NCI-H82 (cell line): ENCODE data around the gene SYT8.

Experiments
- DNase-seq: peaks from one replicate; lab custom pipeline; 2025; lab: John Stamatoyannopoulos, UW

Gene SYT8

GRCh38 chr11:1819074-1819473 lies 15.7 kb upstream of the SYT8 start:
- no peak for DNase-seq

- no peak for DNase-seq
These were observed 14.1 kb upstream of the SYT8 start for GRCh38 chr11:1820463-1821325.

- no peak for DNase-seq
These were observed 13.2 kb upstream of the SYT8 start for GRCh38 chr11:1821562-1821961.

GRCh38 chr11:1822648-1823375 lies 12.0 kb upstream of the SYT8 start:
- no peak for DNase-seq

GRCh38 chr11:1823376-1824220 lies 11.2 kb upstream of the SYT8 start:
- DNase-seq = no peak

GRCh38 chr11:1824221-1825038 lies 10.4 kb upstream of the SYT8 start:
- no peak for DNase-seq

DNA sequence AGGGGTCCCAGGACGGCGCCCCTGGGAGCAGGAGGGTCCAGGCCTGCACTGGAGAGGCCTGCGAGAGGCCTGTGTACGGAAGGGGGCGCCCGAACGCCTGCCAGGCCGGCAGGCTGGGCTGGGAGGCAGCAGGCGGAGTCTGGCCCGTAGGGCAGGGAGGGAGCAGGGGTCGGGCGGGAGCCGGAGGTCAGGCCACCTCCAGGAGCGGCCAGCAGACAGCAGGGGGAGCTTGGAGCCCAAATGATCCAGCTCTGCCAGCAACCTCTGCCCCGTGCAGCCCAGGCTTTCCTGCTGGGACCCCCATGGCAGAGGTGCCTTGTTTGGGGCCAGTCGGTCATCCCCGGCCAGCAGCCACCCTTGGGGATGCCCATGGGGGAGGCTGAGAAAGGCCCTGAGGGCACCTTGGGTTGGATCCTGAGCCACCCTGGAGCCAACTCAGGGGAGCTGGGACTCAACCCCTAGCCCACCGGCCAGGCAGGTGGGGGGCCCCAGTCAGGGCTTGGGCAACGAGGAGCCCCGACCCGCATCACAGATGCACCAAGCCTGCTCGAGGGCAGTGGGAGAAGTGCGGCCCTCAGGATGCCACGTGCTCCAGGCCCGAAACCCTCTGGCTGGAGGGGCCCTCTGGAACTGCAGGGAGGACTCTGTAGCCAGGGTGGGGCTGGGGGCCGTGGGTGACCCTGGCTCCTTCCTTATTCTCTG lies 9.6 kb upstream of the SYT8 start:
- peak; percentile 40 for DNase-seq

DNA sequence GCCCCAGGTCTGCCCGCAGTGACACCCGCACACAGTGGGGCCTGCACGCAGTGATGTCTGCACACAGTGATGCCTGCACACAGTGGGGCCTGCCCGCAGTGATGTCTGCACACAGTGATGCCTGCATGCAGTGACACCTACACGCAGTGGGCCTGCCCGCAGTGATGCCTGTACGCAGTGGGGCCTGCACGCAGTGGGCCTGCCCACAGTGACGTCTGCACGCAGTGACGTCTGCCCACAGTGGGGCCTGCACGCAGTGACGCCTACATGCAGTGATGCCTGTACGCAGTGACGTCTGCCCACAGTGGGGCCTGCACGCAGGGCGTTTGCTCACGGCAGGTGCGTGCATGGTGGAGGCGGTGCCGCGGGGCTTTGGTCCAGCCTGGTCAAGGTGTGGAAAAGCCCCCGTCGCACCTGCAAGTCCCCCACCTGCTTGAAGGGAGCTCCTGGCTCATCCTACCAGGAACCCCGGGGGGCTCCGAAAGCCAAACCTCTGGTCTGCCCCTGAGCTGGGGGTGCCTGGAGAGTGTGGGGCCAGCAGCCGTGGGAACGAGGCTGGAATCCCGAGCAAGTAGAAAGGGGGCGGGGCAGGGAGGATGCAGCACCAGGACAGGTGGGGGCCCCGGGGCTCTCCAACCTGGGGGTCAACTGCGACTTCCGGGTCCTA lies 8.9 kb upstream of the SYT8 start:
- no peak for DNase-seq

GRCh38 chr11:1826552-1827094 lies 8.2 kb upstream of the SYT8 start:
- peak; percentile 32 for DNase-seq

DNA sequence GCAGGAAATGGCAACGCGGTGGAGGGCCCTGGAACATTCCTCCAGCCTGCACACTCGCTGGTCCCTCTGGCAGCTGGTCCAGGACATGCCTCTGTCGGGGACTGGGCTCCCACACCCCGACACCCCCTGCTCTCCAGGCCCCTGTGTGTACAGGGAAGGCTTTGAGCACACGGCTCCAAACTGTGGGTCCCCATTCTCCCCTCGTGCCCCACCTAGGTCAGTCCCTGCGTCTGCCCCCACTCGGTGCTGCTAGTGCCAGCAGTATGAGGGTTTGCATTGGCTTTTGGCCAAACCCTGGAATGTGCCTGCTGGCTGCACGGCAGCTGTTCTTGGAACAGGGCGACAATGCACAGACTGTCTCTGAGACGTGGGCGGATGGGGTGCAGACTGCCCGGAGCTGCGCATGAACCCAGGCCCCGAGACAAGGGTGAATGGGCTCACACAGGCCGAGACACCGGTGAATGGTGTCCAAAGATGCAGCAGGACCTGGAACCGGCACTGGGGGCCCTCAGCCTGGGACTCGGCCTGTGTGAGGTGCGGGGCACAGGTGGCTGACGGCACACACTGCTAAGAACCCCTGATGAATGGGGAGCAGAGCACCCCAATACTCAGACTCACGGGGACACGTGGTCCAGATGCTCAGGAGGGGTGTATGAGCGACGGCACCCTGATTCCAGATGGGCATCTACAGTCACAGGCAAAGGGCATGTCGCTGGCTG lies 7.5 kb upstream of the SYT8 start:
- no peak for DNase-seq

DNA sequence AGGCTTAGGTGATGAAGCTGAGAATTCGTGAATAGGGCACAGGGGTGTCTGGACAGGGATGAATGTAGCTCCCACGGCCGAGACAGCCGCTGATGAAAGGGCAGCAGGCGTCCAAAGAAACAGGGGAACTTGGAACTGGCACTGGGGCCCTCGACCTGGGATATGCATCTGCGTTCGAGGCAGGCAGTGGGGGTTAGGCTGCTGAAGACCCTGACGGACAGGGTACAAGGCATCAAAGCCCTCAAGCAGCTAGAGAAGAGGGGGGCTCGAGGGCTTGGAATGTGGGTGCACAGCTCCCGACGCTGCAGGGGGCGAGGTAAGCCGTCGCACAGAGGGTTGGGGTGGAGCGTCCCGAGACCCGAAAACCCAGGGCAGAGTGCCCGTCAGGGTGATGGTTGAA lies 6.9 kb upstream of the SYT8 start:
- no peak for DNase-seq

GRCh38 chr11:1828542-1828941 lies 6.2 kb upstream of the SYT8 start:
- DNase-seq = no peak

- DNase-seq = no peak
These were observed 5.6 kb upstream of the SYT8 start for GRCh38 chr11:1829039-1829820.

DNA sequence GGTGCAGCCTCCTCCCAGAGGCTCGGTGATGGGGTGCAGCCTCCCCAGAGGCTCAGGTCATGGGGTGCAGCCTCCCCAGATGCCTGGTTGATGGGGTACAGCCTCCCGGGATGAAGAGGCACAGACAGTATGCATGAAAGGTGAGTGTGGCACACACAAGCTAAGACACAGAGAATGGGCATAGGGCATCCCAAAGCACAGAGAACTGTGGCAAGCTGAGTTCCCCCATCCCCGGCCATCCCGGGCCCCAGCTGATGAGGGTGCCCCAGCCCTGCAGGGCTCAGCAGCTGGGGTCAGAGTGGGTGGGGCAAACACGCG lies 4.8 kb upstream of the SYT8 start:
- no peak for DNase-seq

DNA sequence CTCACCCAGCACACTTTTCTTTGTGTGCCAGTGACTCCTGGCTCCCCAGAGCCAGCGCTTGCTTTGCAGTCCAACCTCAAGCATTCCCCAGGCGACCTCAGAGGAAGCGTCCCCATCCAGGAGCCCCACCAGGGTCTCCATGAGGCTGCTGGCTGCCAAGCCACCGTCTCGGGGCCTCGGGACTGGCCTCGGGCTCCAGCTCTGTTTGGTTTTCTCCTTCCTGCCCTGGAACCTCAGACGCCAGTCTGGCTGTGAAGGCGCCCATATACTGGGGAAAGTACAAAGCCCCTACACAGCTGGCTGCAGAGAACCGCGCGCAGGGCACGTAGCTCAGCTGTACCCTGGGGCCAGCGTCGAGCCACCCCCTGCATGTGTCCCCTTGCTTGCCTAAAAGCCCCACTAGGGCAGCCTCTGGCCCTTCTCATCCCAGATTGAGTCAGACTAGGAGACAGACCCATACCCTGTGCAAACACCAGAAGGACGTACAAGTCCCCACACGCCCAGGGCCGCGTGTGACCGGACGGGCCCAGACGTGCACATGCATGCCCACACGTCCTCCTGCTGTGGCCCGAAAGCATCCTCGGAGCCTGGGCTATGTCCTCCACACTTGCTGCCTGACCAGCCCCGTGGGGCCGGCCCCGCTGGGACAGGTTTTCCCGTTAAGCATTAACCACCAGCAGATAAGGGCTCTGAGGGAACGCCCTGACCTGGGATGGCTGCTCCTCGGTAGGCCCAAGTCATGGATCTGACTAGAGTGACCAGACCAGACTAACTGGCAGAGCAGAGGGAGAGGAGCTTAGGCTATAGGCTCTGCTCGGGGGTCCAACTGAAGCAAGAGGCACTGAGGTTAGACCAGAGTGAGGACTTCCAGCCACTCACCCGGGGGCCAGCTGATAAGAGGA lies 4.2 kb upstream of the SYT8 start:
- no peak for DNase-seq

GRCh38 chr11:1831338-1832210 lies 3.2 kb upstream of the SYT8 start:
- no peak for DNase-seq
